ENCODE data around the gene WDFY4. TPM values are rescaled to one million over a fixed set of nuclear protein-coding genes. Genes with fewer than 3 reads are reported as not detected.

WDFY4 gene
- total RNA-seq, 4 donors from 2014 or later = 4.1 to 27.9 (median 9.0) TPM

DNA sequence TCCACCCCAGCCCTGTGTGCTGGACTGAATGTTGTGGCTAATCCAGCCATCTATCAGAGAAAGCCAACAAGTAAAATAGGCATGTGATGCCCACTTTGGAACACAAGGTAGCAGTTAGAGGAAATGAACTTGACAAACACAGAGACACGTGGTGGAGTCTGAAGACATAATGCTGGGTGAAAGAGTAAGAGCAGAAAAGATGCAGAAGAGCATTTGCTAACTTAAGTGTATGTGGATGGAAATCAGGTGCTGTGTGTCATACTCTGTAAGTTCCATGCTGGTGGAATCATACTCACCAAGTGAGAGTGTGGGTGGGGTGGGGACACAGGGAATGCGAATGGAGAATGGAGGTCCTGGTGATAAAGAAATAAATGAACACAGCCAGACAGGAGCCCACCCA, 22.8 kb downstream of the WDFY4 start:
- TF ChIP-seq, protein P1, sequence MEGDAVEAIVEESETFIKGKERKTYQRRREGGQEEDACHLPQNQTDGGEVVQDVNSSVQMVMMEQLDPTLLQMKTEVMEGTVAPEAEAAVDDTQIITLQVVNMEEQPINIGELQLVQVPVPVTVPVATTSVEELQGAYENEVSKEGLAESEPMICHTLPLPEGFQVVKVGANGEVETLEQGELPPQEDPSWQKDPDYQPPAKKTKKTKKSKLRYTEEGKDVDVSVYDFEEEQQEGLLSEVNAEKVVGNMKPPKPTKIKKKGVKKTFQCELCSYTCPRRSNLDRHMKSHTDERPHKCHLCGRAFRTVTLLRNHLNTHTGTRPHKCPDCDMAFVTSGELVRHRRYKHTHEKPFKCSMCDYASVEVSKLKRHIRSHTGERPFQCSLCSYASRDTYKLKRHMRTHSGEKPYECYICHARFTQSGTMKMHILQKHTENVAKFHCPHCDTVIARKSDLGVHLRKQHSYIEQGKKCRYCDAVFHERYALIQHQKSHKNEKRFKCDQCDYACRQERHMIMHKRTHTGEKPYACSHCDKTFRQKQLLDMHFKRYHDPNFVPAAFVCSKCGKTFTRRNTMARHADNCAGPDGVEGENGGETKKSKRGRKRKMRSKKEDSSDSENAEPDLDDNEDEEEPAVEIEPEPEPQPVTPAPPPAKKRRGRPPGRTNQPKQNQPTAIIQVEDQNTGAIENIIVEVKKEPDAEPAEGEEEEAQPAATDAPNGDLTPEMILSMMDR (IDR thresholded peaks at IDR 0.05; ENCODE audit: low read depth) = no peak

DNA sequence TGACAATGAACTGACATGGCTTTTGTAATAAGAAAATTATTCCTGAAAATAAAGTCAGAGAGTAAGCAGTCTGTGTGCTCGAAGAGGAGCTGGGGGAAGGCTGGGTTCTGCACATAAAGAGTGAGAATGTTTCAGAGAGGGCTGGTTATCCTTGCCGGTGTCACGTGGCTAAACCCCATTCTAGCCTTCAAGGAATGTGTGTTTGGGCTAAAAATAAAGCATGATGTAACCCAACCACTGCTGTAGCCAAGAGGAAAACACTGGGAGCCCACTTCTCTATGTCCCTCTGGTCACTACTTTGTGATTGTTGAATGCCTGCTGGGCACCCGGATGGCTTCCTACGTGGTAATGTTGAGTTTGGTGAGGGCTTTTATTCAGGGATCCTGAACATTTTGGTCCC, 23.5 kb downstream of the WDFY4 start:
- TF ChIP-seq, protein P1 (IDR thresholded peaks at IDR 0.05; ENCODE audit: low read depth) = no peak

- TF ChIP-seq, protein P1 (IDR thresholded peaks at IDR 0.05; ENCODE audit: low read depth) = no peak
Observed at GRCh38 chr10:48710647-48711275, 26.1 kb downstream of the WDFY4 start.

GRCh38 chr10:48711830-48712229, 27.2 kb downstream of the WDFY4 start:
- TF ChIP-seq, protein P1 (IDR thresholded peaks at IDR 0.05; ENCODE audit: low read depth) = no peak

DNA sequence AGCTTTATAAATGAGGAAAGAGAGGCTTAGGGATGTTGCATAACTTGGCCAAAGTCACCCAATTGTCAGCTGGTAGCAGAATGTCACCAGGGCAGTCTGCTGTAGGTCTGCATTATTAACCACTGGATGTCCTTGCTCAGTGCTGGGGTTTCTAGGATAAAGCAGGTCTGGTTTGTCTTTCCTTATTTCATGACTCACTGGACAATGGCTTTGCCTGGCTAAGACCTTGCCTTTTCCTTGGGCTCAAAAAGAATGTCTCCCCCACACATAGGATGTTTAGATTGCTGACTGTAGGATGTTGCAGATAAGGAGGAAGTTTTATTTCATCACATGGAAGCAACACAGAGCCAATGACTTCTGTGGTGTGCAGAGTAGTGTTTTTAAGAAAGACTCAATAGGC, 29.4 kb downstream of the WDFY4 start:
- TF ChIP-seq, protein P1 (IDR thresholded peaks at IDR 0.05; ENCODE audit: low read depth) = no peak

DNA sequence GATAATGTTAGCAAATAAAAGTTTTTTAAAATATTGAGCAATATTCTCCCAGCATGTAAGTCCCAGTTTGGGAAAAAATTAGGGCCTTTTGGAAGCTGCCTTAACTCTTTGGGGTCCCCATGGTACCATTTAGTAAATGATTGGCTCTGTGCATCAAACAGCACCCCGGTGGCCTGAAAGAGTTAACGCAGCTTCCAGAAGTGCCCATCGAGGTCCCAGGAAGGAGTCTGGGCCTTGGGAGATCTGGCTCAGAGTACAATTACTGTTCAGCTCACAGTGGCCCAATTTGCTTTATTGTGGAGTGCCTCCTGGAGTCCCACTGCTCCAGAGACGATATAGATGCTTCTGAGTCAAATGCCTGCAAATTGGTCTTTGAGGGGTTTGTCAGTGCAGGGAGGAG, 31.7 kb downstream of the WDFY4 start:
- TF ChIP-seq, protein P1 (IDR thresholded peaks at IDR 0.05; ENCODE audit: low read depth) = no peak

DNA sequence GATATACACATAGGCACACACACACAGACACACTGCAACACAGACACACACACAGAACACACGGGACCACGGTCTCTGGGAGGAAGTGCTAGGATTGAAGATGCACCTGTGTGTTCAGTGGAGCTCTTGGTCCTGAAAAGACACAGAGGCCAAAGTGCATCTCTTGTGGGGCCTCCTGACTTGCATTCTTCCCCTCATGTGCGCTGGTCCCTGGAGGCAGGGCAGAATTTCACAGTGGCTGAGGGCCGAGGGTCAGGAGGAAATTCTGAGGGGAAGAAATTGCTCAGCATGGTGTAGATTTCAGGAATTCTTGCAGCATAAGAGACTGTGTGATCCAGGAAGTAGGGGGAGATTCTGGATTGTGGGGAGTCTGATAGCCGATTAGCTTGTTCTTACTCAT, 35.9 kb downstream of the WDFY4 start:
- TF ChIP-seq, protein P1 (IDR thresholded peaks at IDR 0.05; ENCODE audit: low read depth) = no peak
